ENCODE results near the gene PRKN. TPM values are rescaled to one million over a fixed set of nuclear protein-coding genes. Genes with fewer than 3 reads are reported as not detected.

PRKN gene
- total RNA-seq, 1 experiment from 2014 or later, result 1.2 TPM

GRCh38 chr6:162701551-162701950 lies 26.0 kb downstream of the PRKN start:
- H3K9me3 ChIP-seq (ENCODE audit: low read depth, low read length, poor library complexity, severe bottlenecking), result no peaks in the 10 kb centered on the region
- intact Hi-C loops (cut with micrococcal nuclease; ENCODE audit: unreplicated experiment), result no loop called here
- no peak for TF ChIP-seq CTCF (conservative IDR thresholded peaks at IDR 0.05; ENCODE audit: low read depth, low read length)
- no peak for TF ChIP-seq EZH2 (IDR thresholded peaks at IDR 0.05; ENCODE audit: borderline replicate concordance, low read depth, low read length, poor library complexity, severe bottlenecking)
- H3K27ac ChIP-seq (ENCODE audit: low read depth, low read length, poor library complexity, severe bottlenecking), result no peak overlapping the region
- no peak for DNase-seq (ENCODE audit: low spot score)
- ChIA-PET CTCF (no interaction called here), POLR2A (ENCODE audit: low non-redundant PET) (no interaction called here)
- H3K36me3 ChIP-seq (ENCODE audit: insufficient read depth, low read length, poor library complexity, severe bottlenecking), result no peaks in the 10 kb centered on the region
- H3K27me3 ChIP-seq (replicated peaks; ENCODE audit: insufficient read depth, low read depth, low read length, poor library complexity), result no peaks in the 10 kb centered on the region
- BruUV-seq (replicated peaks), result no TSS peak
- H3K4me3 ChIP-seq (ENCODE audit: low read depth, low read length, poor library complexity, severe bottlenecking), result no peak overlapping the region
- no peaks in the 10 kb centered on the region for H3K4me1 ChIP-seq (ENCODE audit: insufficient read depth, low read length, poor library complexity, severe bottlenecking)

GRCh38 chr6:162700966-162701365 lies 26.6 kb downstream of the PRKN start:
- H3K27me3 ChIP-seq (replicated peaks; ENCODE audit: insufficient read depth, low read depth, low read length, poor library complexity), result no peaks in the 10 kb centered on the region
- no peak overlapping the region for H3K27ac ChIP-seq (ENCODE audit: low read depth, low read length, poor library complexity, severe bottlenecking)
- no peak for DNase-seq (ENCODE audit: low spot score)
- TF ChIP-seq EZH2 (IDR thresholded peaks at IDR 0.05; ENCODE audit: borderline replicate concordance, low read depth, low read length, poor library complexity, severe bottlenecking) (no peak), CTCF (conservative IDR thresholded peaks at IDR 0.05; ENCODE audit: low read depth, low read length) (no peak)
- H3K4me3 ChIP-seq (ENCODE audit: low read depth, low read length, poor library complexity, severe bottlenecking), result no peak overlapping the region
- POLR2A ChIA-PET (ENCODE audit: low non-redundant PET), result no interaction called here
- intact Hi-C loops (cut with micrococcal nuclease; ENCODE audit: unreplicated experiment), result no loop called here
- no peaks in the 10 kb centered on the region for H3K4me1 ChIP-seq (ENCODE audit: insufficient read depth, low read length, poor library complexity, severe bottlenecking)
- no peaks in the 10 kb centered on the region for H3K9me3 ChIP-seq (ENCODE audit: low read depth, low read length, poor library complexity, severe bottlenecking)
- BruUV-seq (replicated peaks), result no TSS peak
- CTCF ChIA-PET, result no interaction called here
- H3K36me3 ChIP-seq (ENCODE audit: insufficient read depth, low read length, poor library complexity, severe bottlenecking), result no peaks in the 10 kb centered on the region

- POLR2A ChIA-PET (ENCODE audit: low non-redundant PET), result no interaction called here
Measured at GRCh38 chr6:162699961-162700360, 27.6 kb downstream of the PRKN start.

More at GRCh38 chr6:162699961-162700360, 27.6 kb downstream of the PRKN start:
- intact Hi-C loops (cut with micrococcal nuclease; ENCODE audit: unreplicated experiment), result no loop called here
- Histone ChIP-seq H3K9me3 (ENCODE audit: low read depth, low read length, poor library complexity, severe bottlenecking) (no peaks in the 10 kb centered on the region), H3K27me3 (replicated peaks; ENCODE audit: insufficient read depth, low read depth, low read length, poor library complexity) (no peaks in the 10 kb centered on the region), H3K27ac (ENCODE audit: low read depth, low read length, poor library complexity, severe bottlenecking) (no peak overlapping the region), H3K36me3 (ENCODE audit: insufficient read depth, low read length, poor library complexity, severe bottlenecking) (no peaks in the 10 kb centered on the region), H3K4me1 (ENCODE audit: insufficient read depth, low read length, poor library complexity, severe bottlenecking) (no peaks in the 10 kb centered on the region), H3K4me3 (ENCODE audit: low read depth, low read length, poor library complexity, severe bottlenecking) (no peak overlapping the region)
- no peak for DNase-seq (ENCODE audit: low spot score)
- CTCF ChIA-PET, result no interaction called here
- TF ChIP-seq CTCF (conservative IDR thresholded peaks at IDR 0.05; ENCODE audit: low read depth, low read length), result no peak
- no peak for TF ChIP-seq EZH2 (IDR thresholded peaks at IDR 0.05; ENCODE audit: borderline replicate concordance, low read depth, low read length, poor library complexity, severe bottlenecking)
- no TSS peak for BruUV-seq (replicated peaks)

Measured in A673 (cell line).